GM12878 (cell line): Measurements from ENCODE around the gene SNX21. TPM values are rescaled to one million over a fixed set of nuclear protein-coding genes. Genes with fewer than 3 reads are reported as not detected.

ENCODE experiments used
- CBX3 ChIP-seq: fragments of 200-600 bp; sonication (generic); IDR thresholded peaks from 2 replicates; pipeline ENCODE4 v1.6.1; 2016; ENCODE audit warnings: low read depth, borderline replicate concordance
- EGR1 ChIP-seq, 2 experiments: IDR thresholded peaks; 1 replicate in 1 of 2; 2 replicates in 1 of 2; pipeline ENCODE4 v1.6.1; 2011 to 2012; ENCODE audit warnings: low read depth in 2 of 2, low read length in 2 of 2, borderline replicate concordance in 1 of 2, mild to moderate bottlenecking in 1 of 2, moderate library complexity in 1 of 2
- IKZF1 ChIP-seq: fragments of 450-650 bp; conservative IDR thresholded peaks from 2 replicates; pipeline ENCODE4 v1.6.1; 2017; ENCODE audit warnings: antibody characterized with exemption, mild to moderate bottlenecking
- MTA3 ChIP-seq: IDR thresholded peaks from 2 replicates; pipeline ENCODE4 v1.6.1; 2012; ENCODE audit warnings: low read length, inconsistent platforms, borderline replicate concordance
- NR2F1 ChIP-seq: fragments of 450-650 bp; conservative IDR thresholded peaks from 2 replicates; pipeline ENCODE4 v1.6.1; 2017; ENCODE audit warnings: mild to moderate bottlenecking
- SIX5 ChIP-seq: IDR thresholded peaks from 2 replicates; pipeline ENCODE4 v1.6.1; 2011; ENCODE audit warnings: mild to moderate bottlenecking, low read depth, low read length, moderate library complexity; ENCODE audit not compliant: severe bottlenecking
- STAT3 ChIP-seq: IDR thresholded peaks from 2 replicates; pipeline ENCODE4 v1.6.1; 2011; ENCODE audit warnings: low read depth, low read length, improper control_type of control experiment
- polyA plus RNA-seq, 11 experiments: library from polyadenylated mRNA; depleted of rRNA in 4 of 11; unstranded in 6 of 11; stranded (reverse) in 5 of 11; fragments of >200 nt; fragmentation: Nextera tagmentation in 4 of 11; fragmentation: Illumina TruSeq in 1 of 11; extraction: Ambion mirVana in 4 of 11; extraction: Trizol in 1 of 11; gene quantifications; 1 replicate in 1 of 11; 2 replicates in 10 of 11; pipeline versions ENCODE4 v1.2.1 to v1.2.3, GENCODE V29; 2011 to 2016; ENCODE audit warnings: inconsistent platforms in 2 of 11, missing spikeins in 2 of 11, low read depth in 1 of 11
- total RNA-seq, 4 experiments: library from RNA; depleted of rRNA in 3 of 4; stranded (reverse); fragments of >200 nt in 3 of 4; fragmentation: Illumina TruSeq in 1 of 4; extraction: Trizol in 1 of 4; gene quantifications; 2 replicates each; pipeline versions ENCODE4 v1.2.1 to v1.2.3, GENCODE V29; 2013 to 2021
- TF ChIP-seq, protein P1 (sequence below): fragments of 450-650 bp; IDR thresholded peaks from 2 replicates; pipeline ENCODE4 v1.6.1; 2016; ENCODE audit warnings: mild to moderate bottlenecking, moderate library complexity, borderline replicate concordance
- TF ChIP-seq, protein P2 (sequence below): fragments of 450-650 bp; IDR thresholded peaks from 2 replicates; pipeline ENCODE4 v1.6.1; 2017; ENCODE audit warnings: mild to moderate bottlenecking, moderate library complexity

Gene SNX21
- total and polyA plus RNA-seq, 10 of the 15 experiments (the other 5 are each of a cell fraction or from before 2014, with no cell fraction given): 0.10 to 1.4 (median 0.57) TPM

DNA sequence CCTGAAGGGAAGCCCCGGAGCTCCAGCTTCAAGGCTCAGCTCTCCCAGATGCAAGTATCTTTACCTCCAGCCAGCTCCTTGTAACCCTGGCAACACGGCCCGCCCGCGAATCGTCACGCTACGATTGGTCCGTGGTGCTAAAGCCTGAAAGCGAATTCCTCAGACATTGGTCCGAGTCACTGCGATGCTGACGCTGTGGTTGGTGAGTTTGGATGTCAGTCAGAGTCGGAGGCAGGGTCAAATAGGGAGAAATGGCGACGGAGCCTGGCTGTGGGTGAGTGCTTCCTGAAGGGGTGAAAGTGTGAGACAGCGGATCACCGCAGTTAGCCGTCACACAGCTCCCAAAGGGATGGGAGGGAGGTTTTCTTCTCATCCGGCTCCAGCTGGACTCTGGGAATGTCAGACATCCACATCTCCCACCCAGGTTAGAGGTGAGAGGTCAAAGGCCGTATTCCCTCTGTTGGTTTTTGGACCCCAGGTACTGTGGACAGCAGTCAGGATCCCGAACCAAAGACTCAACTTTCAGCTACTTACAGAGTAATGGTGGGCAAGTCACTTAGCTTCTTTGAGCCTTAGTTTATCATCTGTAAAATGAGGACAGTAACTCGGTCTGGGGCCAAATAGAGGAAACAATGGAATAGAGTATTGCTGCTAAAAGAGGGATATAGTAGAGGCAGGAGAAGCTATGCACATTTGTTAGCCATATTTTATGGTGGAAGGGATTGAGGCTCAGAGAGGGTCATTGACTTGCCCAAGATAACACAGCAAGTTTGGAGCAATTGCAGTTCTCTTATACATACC is 47.6 kb downstream of the SNX21 start, which contains the start of gene ZSWIM1 (continued):
- TF ChIP-seq STAT3: no peak
- no peak for TF ChIP-seq CBX3
- TF ChIP-seq, protein P1, sequence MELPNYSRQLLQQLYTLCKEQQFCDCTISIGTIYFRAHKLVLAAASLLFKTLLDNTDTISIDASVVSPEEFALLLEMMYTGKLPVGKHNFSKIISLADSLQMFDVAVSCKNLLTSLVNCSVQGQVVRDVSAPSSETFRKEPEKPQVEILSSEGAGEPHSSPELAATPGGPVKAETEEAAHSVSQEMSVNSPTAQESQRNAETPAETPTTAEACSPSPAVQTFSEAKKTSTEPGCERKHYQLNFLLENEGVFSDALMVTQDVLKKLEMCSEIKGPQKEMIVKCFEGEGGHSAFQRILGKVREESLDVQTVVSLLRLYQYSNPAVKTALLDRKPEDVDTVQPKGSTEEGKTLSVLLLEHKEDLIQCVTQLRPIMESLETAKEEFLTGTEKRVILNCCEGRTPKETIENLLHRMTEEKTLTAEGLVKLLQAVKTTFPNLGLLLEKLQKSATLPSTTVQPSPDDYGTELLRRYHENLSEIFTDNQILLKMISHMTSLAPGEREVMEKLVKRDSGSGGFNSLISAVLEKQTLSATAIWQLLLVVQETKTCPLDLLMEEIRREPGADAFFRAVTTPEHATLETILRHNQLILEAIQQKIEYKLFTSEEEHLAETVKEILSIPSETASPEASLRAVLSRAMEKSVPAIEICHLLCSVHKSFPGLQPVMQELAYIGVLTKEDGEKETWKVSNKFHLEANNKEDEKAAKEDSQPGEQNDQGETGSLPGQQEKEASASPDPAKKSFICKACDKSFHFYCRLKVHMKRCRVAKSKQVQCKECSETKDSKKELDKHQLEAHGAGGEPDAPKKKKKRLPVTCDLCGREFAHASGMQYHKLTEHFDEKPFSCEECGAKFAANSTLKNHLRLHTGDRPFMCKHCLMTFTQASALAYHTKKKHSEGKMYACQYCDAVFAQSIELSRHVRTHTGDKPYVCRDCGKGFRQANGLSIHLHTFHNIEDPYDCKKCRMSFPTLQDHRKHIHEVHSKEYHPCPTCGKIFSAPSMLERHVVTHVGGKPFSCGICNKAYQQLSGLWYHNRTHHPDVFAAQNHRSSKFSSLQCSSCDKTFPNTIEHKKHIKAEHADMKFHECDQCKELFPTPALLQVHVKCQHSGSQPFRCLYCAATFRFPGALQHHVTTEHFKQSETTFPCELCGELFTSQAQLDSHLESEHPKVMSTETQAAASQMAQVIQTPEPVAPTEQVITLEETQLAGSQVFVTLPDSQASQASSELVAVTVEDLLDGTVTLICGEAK: peak; percentile 75; the same call in 1 of the 2 replicates
- peak; percentile 80 for TF ChIP-seq IKZF1
- no peak for TF ChIP-seq SIX5
- peak; percentile 98 for TF ChIP-seq NR2F1
- no peak for TF ChIP-seq EGR1 (IDR thresholded peaks at IDR 0.05; ENCODE audit: borderline replicate concordance in 1 of 2, low read depth in 2 of 2, low read length in 2 of 2)
- TF ChIP-seq, protein P2, sequence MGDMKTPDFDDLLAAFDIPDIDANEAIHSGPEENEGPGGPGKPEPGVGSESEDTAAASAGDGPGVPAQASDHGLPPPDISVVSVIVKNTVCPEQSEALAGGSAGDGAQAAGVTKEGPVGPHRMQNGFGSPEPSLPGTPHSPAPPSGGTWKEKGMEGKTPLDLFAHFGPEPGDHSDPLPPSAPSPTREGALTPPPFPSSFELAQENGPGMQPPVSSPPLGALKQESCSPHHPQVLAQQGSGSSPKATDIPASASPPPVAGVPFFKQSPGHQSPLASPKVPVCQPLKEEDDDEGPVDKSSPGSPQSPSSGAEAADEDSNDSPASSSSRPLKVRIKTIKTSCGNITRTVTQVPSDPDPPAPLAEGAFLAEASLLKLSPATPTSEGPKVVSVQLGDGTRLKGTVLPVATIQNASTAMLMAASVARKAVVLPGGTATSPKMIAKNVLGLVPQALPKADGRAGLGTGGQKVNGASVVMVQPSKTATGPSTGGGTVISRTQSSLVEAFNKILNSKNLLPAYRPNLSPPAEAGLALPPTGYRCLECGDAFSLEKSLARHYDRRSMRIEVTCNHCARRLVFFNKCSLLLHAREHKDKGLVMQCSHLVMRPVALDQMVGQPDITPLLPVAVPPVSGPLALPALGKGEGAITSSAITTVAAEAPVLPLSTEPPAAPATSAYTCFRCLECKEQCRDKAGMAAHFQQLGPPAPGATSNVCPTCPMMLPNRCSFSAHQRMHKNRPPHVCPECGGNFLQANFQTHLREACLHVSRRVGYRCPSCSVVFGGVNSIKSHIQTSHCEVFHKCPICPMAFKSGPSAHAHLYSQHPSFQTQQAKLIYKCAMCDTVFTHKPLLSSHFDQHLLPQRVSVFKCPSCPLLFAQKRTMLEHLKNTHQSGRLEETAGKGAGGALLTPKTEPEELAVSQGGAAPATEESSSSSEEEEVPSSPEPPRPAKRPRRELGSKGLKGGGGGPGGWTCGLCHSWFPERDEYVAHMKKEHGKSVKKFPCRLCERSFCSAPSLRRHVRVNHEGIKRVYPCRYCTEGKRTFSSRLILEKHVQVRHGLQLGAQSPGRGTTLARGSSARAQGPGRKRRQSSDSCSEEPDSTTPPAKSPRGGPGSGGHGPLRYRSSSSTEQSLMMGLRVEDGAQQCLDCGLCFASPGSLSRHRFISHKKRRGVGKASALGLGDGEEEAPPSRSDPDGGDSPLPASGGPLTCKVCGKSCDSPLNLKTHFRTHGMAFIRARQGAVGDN: peak; percentile 82
- no peak for TF ChIP-seq MTA3
